DMS53 treated with DMSO at 0.1 percent for 48 hours (cell line): ENCODE results near the gene LEFTY1.

Experiments
- DNase-seq: peaks from one replicate; lab custom pipeline; 2025; ENCODE audit not compliant: unreplicated experiment; lab: John Stamatoyannopoulos, UW

Gene LEFTY1

GRCh38 chr1:225874431-225874830 is 14.5 kb downstream of the LEFTY1 start:
- DNase-seq: no peak

GRCh38 chr1:225873281-225873850 is 15.6 kb downstream of the LEFTY1 start:
- no peak for DNase-seq

- no peak for DNase-seq
These were observed 16.9 kb downstream of the LEFTY1 start for GRCh38 chr1:225872075-225872430.

- peak; percentile 92 for DNase-seq
These were observed 17.4 kb downstream of the LEFTY1 start for GRCh38 chr1:225871359-225872074.

- no peak for DNase-seq
These were observed 18.0 kb downstream of the LEFTY1 start for GRCh38 chr1:225870911-225871310.

GRCh38 chr1:225868631-225869330 is 20.2 kb downstream of the LEFTY1 start:
- DNase-seq: no peak

GRCh38 chr1:225866981-225867380 is 22.0 kb downstream of the LEFTY1 start:
- no peak for DNase-seq

- DNase-seq: no peak
These were observed 22.7 kb downstream of the LEFTY1 start for GRCh38 chr1:225866061-225866837.

- DNase-seq: no peak
These were observed 23.4 kb downstream of the LEFTY1 start for GRCh38 chr1:225865514-225865913.

GRCh38 chr1:225863167-225863566 is 25.8 kb downstream of the LEFTY1 start:
- DNase-seq: no peak

GRCh38 chr1:225862581-225862950 is 26.4 kb downstream of the LEFTY1 start:
- no peak for DNase-seq

GRCh38 chr1:225861834-225862580 is 26.9 kb downstream of the LEFTY1 start:
- no peak for DNase-seq

GRCh38 chr1:225860876-225861441 is 28.0 kb downstream of the LEFTY1 start:
- DNase-seq: no peak

- no peak for DNase-seq
These were observed 28.8 kb downstream of the LEFTY1 start for GRCh38 chr1:225860107-225860506.

- DNase-seq: no peak
These were observed 29.8 kb downstream of the LEFTY1 start for GRCh38 chr1:225859151-225859550.

GRCh38 chr1:225857256-225857655 is 31.7 kb downstream of the LEFTY1 start:
- no peak for DNase-seq

GRCh38 chr1:225855503-225856300 is 33.2 kb downstream of the LEFTY1 start:
- no peak for DNase-seq

- DNase-seq: no peak
These were observed 35.5 kb downstream of the LEFTY1 start for GRCh38 chr1:225853441-225853840.

GRCh38 chr1:225852413-225853124 is 36.4 kb downstream of the LEFTY1 start:
- no peak for DNase-seq
